Muscle of leg (tissue), 11 donors: ENCODE measurements around the gene SPTB. TPM values are rescaled to one million over a fixed set of nuclear protein-coding genes. Genes with fewer than 3 reads are reported as not detected.

Experiments used
- DNase-seq: peaks from one replicate; pipeline ENCODE4 v3.0.0; 2013
- H3K27ac ChIP-seq: one replicate; pipeline ENCODE4 v1.5.1; 2013; ENCODE audit warnings: mild to moderate bottlenecking, low read length, control low read depth
- H3K27me3 ChIP-seq: one replicate; pipeline ENCODE4 v1.6.1; 2013; ENCODE audit warnings: low read length; ENCODE audit not compliant: control insufficient read depth, insufficient read depth
- H3K36me3 ChIP-seq: one replicate; pipeline ENCODE4 v1.6.1; 2013; ENCODE audit warnings: low read length; ENCODE audit not compliant: control insufficient read depth, insufficient read depth
- H3K4me1 ChIP-seq: one replicate; pipeline ENCODE4 v1.6.1; 2013; ENCODE audit warnings: low read length; ENCODE audit not compliant: control insufficient read depth, insufficient read depth
- H3K4me3 ChIP-seq: one replicate; pipeline ENCODE4 v1.5.1; 2013; ENCODE audit warnings: low read length, control low read depth
- H3K9me3 ChIP-seq: replicated peaks from 2 replicates; pipeline ENCODE4 v1.6.1; 2013; ENCODE audit warnings: low read depth, low read length; ENCODE audit not compliant: control insufficient read depth
- WGBS: methylation state at CpG from one replicate; pipeline ENCODE4 v1.1.5; 2013; ENCODE audit warnings: missing lambda C conversion rate; ENCODE audit not compliant: insufficient coverage; 5-methylcytosine and 5-hydroxymethylcytosine counted together
- polyA plus RNA-seq, 8 donors: library from polyadenylated mRNA; unstranded; fragments of 120-200 nt; gene quantifications; one replicate each; pipeline versions ENCODE4 v1.2.1 to v1.2.3, GENCODE V29; 2013; ENCODE audit warnings: inconsistent platforms in 1 of 8, low replicate concordance in 1 of 8; ENCODE audit not compliant: insufficient read length in 8 of 8, insufficient read depth in 1 of 8
- total RNA-seq: library from RNA; stranded (reverse); fragments of 120-200 nt; gene quantifications from one replicate; pipeline ENCODE4 v1.2.4, GENCODE V29; 2013

Gene SPTB
- total and polyA plus RNA-seq, 9 donors, result 80.2 to 202 (median 126) TPM

DNA sequence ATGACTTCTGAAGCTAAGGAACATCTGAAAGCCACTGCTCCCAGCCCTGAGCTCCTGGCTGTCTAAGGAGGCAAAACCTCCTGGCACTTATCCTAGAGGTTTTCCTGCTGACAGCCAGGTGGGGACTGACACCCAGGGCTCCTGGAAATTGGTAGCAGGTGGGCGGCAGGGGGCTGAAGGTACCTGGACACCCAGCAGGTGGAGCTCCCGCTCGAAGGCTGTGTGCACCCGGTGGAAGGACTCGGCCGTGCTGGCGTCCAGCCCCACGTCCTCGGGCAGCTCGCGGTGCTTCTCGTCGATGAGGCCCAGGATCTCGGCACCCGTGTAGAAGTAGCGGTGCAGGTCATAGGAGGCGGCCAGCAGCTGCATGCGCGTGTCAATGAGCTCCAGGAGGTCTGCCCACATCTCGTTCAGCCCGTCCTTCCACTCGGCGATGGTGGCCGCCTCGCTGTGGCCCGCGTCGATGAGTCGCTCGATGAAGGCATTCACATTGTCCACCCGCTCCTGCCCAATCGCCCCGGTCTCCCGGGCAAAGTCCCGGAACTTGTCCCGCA lies 107.2 kb downstream of the SPTB start:
- no peak for DNase-seq
- Histone ChIP-seq H3K36me3 (peaks cover 71% of the 10 kb centered on the region), H3K9me3 (no peaks in the 10 kb centered on the region), H3K4me3 (no peak overlapping the region), H3K27me3 (no peaks in the 10 kb centered on the region), H3K4me1 (peaks cover 10% of the 10 kb centered on the region), H3K27ac (no peak overlapping the region)
- 86% methylated on average over 36 of the region's 36 CpGs for WGBS

DNA sequence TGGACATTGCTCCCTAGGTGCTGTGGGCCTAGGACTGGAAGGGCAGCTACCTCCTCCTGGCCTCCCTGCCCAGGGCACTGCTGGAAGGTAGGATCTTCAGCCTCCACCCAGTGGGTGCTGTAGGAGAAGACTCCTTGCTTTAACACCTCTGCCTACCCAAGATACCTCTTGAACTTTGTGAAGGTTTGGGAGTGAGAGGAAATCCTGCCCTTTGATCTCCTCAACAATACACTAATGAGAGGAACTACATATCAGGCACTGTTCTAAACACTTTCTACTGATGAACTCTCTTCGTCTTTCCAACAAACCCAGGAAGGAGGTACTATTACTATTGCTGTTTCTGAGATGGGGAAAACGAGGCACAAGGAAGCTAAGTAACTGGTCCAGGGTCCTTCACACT lies 108.5 kb downstream of the SPTB start:
- Histone ChIP-seq H3K4me3 (no peak overlapping the region), H3K9me3 (no peaks in the 10 kb centered on the region), H3K27me3 (no peaks in the 10 kb centered on the region), H3K36me3 (peaks cover 61% of the 10 kb centered on the region), H3K27ac (no peak overlapping the region), H3K4me1 (peaks cover 8% of the 10 kb centered on the region)
- 60% methylated on average over 1 of the region's 2 CpGs for WGBS
- DNase-seq, result no peak

DNA sequence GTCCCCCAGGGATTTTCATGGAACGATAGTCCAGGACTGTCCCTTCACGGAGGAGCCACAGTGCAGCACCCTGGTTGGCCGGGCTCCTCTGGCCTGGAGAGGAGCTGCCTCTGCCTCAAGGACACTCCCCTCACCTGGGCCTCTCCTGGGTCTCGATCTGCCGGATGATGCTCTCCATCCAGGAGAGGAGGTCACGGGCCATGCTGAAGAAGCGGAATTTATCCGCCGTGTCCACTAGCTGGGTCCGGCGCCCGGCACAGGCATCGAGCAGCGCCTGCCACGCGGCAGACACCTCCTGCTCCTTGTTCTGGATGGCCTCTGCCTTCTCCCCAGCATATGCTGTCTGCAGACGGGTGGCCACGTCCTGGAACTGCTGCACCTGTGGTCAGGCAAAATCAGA lies 109.0 kb downstream of the SPTB start:
- peaks cover 61% of the 10 kb centered on the region for H3K36me3 ChIP-seq
- H3K27me3 ChIP-seq, result no peaks in the 10 kb centered on the region
- DNase-seq, result no peak
- no peaks in the 10 kb centered on the region for H3K9me3 ChIP-seq
- H3K4me1 ChIP-seq, result peaks cover 8% of the 10 kb centered on the region
- no peak overlapping the region for H3K4me3 ChIP-seq
- no peak overlapping the region for H3K27ac ChIP-seq
- WGBS, result 84% methylated on average over 18 of the region's 18 CpGs

DNA sequence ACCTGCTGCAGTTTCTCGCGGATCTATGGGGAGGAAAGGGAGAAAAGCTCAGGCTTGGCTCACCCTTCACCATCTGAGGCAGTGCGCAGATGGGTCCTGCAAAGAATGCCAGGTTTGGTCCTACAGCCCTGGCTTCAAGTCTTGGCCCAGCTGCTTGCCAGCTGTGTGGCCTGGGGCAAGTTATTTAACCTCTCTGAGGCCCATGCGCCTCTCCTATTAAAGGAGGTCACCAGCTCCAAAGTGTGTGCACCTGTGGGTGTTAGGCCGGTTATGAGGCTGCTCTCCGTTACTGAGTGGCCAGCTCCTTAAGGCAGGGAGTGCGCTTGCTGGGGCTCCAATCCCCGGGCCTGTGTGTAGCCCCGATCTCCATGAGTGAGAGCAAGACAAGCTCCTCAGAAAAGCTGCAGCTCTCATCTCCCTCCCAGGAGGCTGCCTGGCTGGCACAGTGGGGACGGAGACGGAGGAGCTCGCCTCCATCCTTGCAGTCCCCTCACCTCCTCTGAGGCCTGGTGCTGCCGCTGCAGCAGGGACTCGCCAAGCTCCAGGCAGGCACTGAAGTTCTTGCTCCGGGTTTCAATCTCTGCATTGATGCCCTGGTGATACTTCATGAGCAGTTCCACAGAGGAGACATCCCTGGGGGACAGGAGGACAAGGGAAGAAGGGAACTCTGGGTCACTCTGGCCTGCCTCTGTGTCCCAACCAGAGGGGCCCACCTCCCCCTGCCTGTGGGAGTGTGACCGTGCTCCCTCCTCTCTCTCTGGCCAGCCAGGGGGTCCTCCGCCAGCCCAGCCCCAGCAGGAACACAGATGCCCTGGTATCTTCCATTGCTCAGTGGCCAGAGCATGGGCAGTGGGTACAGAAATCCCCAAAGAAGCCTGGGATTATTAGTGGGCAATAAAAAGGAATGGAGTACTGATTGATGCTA lies 110.3 kb downstream of the SPTB start:
- Histone ChIP-seq H3K9me3 (no peaks in the 10 kb centered on the region), H3K4me3 (no peak overlapping the region), H3K4me1 (peaks cover 11% of the 10 kb centered on the region), H3K27me3 (no peaks in the 10 kb centered on the region), H3K36me3 (peaks cover 60% of the 10 kb centered on the region), H3K27ac (no peak overlapping the region)
- WGBS, result 78% methylated on average over 9 of the region's 17 CpGs
- DNase-seq, result no peak

DNA sequence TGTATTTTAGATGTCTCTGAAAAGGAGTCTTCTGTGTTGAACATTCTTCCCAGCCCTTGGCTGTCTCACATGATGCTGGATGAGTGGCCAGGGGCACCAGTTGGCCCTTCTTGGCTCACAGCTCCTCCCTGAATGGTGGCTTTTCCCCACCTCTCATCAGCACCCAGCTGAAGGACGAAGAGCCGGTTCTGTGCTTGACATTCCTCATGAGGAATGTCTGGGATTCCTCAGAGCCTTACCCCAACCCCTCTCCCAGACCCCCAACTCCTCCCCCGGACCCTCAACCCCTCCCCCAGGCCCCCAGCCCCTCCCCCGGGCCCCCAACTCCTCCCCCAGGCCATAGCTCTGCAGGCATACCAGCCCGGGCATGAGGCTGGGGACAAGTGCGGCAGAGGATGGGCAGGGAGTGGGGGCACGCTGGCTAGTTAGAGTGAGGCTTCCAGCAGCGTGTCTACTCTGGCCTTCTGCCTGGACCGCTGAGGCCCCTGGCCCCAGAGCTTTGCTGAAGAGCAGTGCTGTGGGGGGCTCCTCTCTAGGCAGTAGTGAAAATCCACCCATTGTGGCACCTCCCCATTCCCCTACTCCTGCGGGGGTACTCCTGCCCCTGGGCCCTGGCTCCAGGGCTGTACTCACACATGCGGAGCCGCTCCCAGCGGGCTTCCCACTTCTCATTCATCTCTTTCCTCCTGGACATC lies 111.2 kb downstream of the SPTB start:
- H3K36me3 ChIP-seq, result peaks cover 57% of the 10 kb centered on the region

DNA sequence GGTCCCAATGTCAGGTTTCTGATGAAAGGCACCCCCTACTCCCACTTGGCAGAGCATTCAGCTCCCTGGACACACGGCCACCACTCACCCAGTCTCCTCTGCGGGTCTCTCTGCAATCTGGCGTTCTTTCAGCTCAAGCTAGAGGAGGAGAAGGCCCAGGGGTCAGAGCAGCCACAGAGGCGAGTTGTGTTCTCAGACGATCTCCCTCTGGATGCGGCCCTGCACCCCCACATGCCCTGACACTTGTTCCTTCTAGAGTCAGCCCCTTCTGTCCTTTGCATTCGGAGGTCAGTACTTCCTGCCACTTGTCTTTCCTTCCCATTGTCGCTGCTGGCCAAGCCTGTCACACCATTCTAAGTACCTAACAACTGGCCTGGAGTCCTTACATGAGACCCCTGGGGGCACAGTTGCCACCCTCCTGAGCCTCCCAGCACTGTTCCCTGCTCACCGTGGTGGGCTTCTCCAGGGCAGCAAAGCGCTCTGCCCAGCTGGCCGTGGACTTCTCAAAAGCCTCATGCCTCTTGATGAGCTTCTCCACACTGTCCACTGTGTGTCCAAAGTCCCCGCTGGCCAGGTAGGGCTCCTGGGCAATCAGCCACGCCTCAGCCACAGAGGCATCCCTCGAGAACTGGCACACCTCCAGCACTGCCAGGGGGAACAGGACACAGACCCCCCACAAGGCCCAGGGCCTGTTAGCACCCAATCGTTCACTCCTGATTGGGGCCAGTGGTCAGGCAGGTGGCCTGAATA lies 112.3 kb downstream of the SPTB start:
- Histone ChIP-seq H3K9me3 (no peaks in the 10 kb centered on the region), H3K27me3 (peaks cover 4% of the 10 kb centered on the region), H3K4me3 (no peak overlapping the region), H3K27ac (no peak overlapping the region), H3K36me3 (peaks cover 50% of the 10 kb centered on the region), H3K4me1 (peaks cover 30% of the 10 kb centered on the region)
- no peak for DNase-seq
- 77% methylated on average over 15 of the region's 15 CpGs for WGBS

More for the DNA sequence above, 111.2 kb downstream of the SPTB start:
- Histone ChIP-seq H3K4me3 (no peak overlapping the region), H3K9me3 (no peaks in the 10 kb centered on the region), H3K27me3 (peaks cover 4% of the 10 kb centered on the region), H3K27ac (no peak overlapping the region), H3K4me1 (peaks cover 19% of the 10 kb centered on the region)
- whole genome bisulfite sequencing, result 28% methylated on average over 5 of the region's 13 CpGs
- no peak for DNase-seq

DNA sequence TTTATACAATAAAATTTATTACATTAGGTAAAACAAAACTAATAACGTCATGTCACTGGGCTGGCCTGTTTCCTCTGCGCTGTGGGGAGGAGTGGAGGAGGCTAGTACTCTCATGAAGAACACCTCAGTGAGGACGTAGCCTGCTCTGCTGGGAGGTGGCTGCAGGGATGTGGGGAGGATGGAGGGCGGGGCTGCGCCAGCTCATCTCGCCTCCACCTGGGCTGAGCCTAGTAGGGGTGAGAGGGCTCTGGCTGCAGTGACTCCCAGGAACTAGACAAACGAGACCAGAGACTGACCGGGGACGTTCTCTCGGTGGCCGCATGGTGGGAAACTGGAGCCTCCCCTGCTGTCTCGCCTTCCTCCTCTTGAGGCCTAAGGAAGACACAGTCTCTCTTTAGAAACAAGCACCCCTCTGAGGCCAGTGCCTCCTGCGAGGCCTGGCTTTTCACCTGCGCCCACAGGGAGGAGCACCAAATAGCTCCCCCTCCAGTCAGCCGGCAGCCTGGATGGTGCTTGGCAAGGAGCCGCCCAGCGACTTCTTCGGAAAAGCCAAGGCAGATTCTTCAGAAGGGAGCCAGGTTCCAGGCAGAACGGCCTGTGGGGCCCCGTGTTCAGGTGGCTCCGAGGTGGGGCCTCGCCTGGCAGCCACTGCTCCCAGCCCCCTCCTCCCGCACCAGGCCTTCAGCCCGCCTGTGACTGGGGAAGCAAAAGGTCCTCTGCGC lies 113.1 kb downstream of the SPTB start:
- no peak for DNase-seq
- H3K27ac ChIP-seq, result no peak overlapping the region
- no peaks in the 10 kb centered on the region for H3K9me3 ChIP-seq
- H3K27me3 ChIP-seq, result peaks cover 4% of the 10 kb centered on the region
- peaks cover 38% of the 10 kb centered on the region for H3K4me1 ChIP-seq
- 67% methylated on average over 21 of the region's 25 CpGs for WGBS
- no peak overlapping the region for H3K4me3 ChIP-seq
- peaks cover 42% of the 10 kb centered on the region for H3K36me3 ChIP-seq

DNA sequence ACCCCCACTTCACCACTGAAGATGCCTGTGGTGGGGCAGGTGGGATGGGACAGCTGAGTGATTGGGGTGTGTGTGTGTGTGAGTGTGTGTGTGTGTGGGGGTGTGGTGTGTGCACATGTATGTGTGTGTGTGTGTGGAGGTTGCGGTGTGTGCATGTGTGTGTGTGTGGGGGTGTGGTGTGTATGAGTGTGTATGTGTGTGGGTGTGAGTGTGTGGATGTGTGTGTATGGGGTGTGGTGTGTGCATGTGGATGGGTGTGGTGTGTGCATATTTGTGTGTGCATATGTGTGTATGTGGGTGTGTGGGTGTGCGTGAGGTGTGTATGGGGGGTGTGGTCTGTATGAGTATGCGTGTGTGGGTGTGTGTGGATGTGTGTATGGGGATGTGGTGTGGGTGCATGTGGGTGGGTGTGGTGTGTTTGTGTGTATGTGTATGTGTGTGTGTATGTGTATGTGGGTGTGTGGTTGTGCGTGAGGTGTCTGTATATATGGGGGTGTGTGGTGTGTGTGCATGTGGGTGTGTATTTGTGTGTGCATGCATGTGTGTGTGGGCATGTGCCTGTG lies 113.9 kb downstream of the SPTB start:
- Histone ChIP-seq H3K4me1 (peaks cover 46% of the 10 kb centered on the region), H3K36me3 (peaks cover 37% of the 10 kb centered on the region), H3K27ac (no peak overlapping the region), H3K4me3 (no peak overlapping the region), H3K27me3 (peaks cover 4% of the 10 kb centered on the region), H3K9me3 (no peaks in the 10 kb centered on the region)
- WGBS, result 100% methylated on average over 3 of the region's 4 CpGs
- no peak for DNase-seq
